BLaER1 treated with 17β-estradiol and CSF1 and Interleukin-3, amounts not matched to agents 10 nM and 100 nM (cell line): ENCODE measurements around the gene CABLES2.
A peak's percentile ranks its signal among the peaks of the same experiment; 100 is the strongest.

Source experiments
- H3K27ac ChIP-seq, 11 experiments: shearing (Covaris generic); formaldehyde crosslinking; 2 replicates each; pipeline ENCODE4 v1.8.1; 2022
- H3K27me3 ChIP-seq, 11 experiments: shearing (Covaris generic); formaldehyde crosslinking; 2 replicates each; pipeline ENCODE4 v1.8.1; 2022
- H3K36me3 ChIP-seq, 11 experiments: shearing (Covaris generic); formaldehyde crosslinking; 2 replicates each; pipeline ENCODE4 v1.8.1; 2022
- H3K4me1 ChIP-seq, 10 experiments: shearing (Covaris generic); formaldehyde crosslinking; 2 replicates each; pipeline ENCODE4 v1.8.1; 2022
- H3K4me2 ChIP-seq, 11 experiments: shearing (Covaris generic); formaldehyde crosslinking; 2 replicates each; pipeline ENCODE4 v1.8.1; 2022
- H3K4me3 ChIP-seq, 10 experiments: shearing (Covaris generic); formaldehyde crosslinking; 2 replicates each; pipeline ENCODE4 v1.8.1; 2022
- H3K9ac ChIP-seq, 11 experiments: shearing (Covaris generic); formaldehyde crosslinking; 2 replicates each; pipeline ENCODE4 v1.8.1; 2022
- H3K9me3 ChIP-seq, 11 experiments: shearing (Covaris generic); formaldehyde crosslinking; replicated peaks in 1 of 11; 2 replicates each; pipeline ENCODE4 v1.8.1; 2022
- H4K20me1 ChIP-seq, 11 experiments: shearing (Covaris generic); formaldehyde crosslinking; 2 replicates each; pipeline ENCODE4 v1.8.1; 2022
- Cebpa-rat ChIP-seq, 11 experiments: shearing (Covaris generic); IDR thresholded peaks; 2 replicates each; pipeline ENCODE4 v1.8.1; 2022

The CABLES2 gene, protein sequence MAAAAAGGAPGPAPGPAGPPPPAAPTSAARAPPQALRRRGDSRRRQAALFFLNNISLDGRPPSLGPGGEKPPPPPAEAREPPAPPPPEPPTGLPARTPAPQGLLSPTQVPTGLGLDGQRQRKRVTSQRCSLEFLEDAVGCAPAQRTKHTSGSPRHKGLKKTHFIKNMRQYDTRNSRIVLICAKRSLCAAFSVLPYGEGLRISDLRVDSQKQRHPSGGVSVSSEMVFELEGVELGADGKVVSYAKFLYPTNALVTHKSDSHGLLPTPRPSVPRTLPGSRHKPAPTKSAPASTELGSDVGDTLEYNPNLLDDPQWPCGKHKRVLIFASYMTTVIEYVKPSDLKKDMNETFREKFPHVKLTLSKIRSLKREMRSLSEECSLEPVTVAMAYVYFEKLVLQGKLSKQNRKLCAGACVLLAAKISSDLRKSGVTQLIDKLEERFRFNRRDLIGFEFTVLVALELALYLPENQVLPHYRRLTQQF

DNA sequence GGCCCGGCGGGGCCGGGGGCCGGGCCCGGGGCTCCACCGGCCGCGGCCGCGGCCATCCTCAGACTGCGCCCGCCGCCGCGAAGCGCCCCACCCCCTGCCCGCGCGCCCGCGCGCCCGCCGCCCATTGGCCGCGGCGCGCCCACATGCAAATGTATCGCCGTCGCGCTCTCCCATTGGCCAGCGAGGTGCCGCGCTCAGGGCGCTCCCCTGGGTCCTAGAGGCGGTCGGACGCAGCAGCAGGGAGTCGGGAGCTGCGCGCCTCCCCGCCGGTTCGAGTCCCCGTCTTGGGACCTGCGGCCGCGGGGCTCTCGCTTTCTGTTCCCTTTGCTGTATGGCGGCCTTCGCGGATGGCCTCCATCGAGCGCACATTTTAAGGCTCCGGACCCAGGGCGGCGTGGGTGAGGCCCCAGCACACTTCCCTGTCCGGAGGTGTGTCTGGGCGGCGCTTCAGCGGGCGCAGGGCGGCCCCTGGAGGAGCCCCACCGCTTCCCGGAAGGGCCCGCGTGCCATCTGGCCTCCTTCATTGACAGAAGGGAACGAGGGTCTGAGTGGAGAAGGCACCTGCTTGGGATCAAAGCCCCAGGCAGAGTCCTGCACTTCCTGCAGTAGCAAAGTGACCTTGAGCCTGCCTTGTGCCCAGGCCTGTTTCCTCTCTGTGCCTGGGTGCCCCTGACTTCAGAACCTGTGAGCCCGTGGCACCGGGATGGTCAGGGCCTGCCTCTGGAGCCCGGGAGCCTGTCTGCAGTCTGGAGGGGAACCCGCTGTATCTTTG is at the start of gene CABLES2:
Gene CABLES2 (minus strand): TSS at position 65 of the 772 bp plus-strand sequence. CDS start 9 bp downstream, at position 56.
- Histone ChIP-seq H3K9ac (peak within 1 kb of the TSS; percentile 84 to 96 (median 93)), H3K36me3 (peaks cover 0 to 22% (median 5%) of the 10 kb centered on the region in 11 experiments; a peak in 8 of 22 replicates), H3K4me3 (peak within 1 kb of the TSS; percentile 86 to 98 (median 92)), H3K4me1 (peaks cover 44 to 93% (median 88%) of the 10 kb centered on the region in 10 experiments), H3K9me3 (no peaks in the 10 kb centered on the region), H3K4me2 (peak within 1 kb of the TSS; percentile 94 to 100 (median 99)), H3K27me3 (no peaks in the 10 kb centered on the region; a peak in 1 of 22 replicates), H3K27ac (peak within 1 kb of the TSS; percentile 72 to 86 (median 83)), H4K20me1 (peaks cover 5 to 44% (median 17%) of the 10 kb centered on the region in 11 experiments; a peak in 17 of 22 replicates)
- TF ChIP-seq Cebpa-rat (IDR thresholded peaks at IDR 0.05): no peak

DNA sequence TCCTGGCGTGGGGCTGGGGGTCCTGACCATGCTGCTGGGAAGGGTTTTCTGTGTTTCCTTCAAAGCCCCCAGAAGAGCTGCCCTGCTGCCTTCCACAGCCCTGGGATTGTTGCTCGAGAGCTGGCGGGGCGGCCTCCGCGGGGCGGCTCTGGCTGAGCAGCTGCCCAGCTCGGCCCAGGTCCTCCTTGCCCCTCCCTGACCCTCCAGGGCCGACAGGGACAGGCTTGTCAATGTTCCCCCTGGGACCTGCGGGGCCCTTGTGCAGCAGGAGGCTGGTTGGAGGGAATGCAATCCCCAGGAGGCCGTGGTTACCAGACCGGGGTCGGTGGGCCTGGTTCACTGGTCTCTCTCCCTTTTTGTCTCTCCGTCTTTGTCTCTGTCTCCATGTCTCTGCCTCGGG is 48.8 kb upstream of the CABLES2 start:
- H3K27ac ChIP-seq: no peak overlapping the region
- H4K20me1 ChIP-seq: peaks cover 0 to 46% (median 21%) of the 10 kb centered on the region in 11 experiments; a peak in 9 of 22 replicates
- no peak for TF ChIP-seq Cebpa-rat (IDR thresholded peaks at IDR 0.05)
- H3K4me3 ChIP-seq: no peak overlapping the region
- H3K9me3 ChIP-seq: no peaks in the 10 kb centered on the region
- peaks cover 0 to 43% (median 30%) of the 10 kb centered on the region in 10 experiments; a peak in 16 of 20 replicates for H3K4me1 ChIP-seq
- no peaks in the 10 kb centered on the region for H3K36me3 ChIP-seq
- peak overlapping the region in 10 of 11 experiments; percentile 3 to 83 (median 74); a peak in 19 of 22 replicates for H3K4me2 ChIP-seq
- peaks cover 11 to 56% (median 39%) of the 10 kb centered on the region in 11 experiments; a peak in 19 of 22 replicates for H3K27me3 ChIP-seq
- peak overlapping the region in 5 of 11 experiments; percentile 13 to 45 (median 19); a peak in 5 of 22 replicates for H3K9ac ChIP-seq

DNA sequence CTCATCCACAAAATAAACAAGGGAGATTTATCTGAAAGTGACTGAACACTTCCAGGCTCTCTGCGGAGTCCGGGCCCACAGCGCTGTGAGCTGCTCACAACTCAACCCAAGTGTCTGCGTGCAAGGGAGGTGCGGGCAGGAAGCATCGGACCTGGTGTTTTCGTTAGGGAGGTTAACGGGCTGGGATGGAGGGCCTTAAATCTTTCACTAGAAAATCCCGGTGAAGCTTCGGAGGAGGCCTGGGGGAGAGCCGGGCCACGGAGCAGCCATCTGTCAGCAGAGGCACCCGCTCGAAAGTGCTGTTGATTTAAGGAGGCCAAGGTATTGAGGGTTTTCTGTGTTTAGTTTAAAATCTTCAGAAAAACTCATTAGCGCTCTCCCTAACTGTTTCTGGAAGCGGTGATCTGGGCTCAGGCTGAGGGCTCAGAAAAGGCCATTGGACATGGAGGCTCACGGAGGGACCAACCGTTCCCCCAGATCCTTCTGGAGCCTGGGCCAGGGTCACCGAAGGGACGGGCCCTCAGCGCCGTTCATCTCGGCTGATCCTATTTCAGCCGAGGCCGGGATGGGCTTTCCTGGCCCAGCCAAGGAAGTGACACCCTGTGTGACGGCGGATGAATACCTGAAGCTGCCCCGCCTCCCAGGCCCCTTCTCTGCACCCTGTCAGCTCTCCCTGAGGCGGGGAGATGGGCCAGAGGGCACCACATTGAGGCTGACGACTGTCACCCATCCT is 48.0 kb upstream of the CABLES2 start:
- peak overlapping the region in 2 of 11 experiments; percentile 13 to 29; a peak in 2 of 22 replicates for H3K9ac ChIP-seq
- no peaks in the 10 kb centered on the region for H3K36me3 ChIP-seq
- H3K4me1 ChIP-seq: peaks cover 0 to 43% (median 30%) of the 10 kb centered on the region in 10 experiments; a peak in 16 of 20 replicates
- H3K27me3 ChIP-seq: peaks cover 16 to 63% (median 43%) of the 10 kb centered on the region in 11 experiments; a peak in 20 of 22 replicates
- H3K4me2 ChIP-seq: peak overlapping the region in 8 of 11 experiments; percentile 46 to 83 (median 78); a peak in 15 of 22 replicates
- H3K9me3 ChIP-seq: no peaks in the 10 kb centered on the region
- no peak for TF ChIP-seq Cebpa-rat (IDR thresholded peaks at IDR 0.05)
- no peak overlapping the region for H3K4me3 ChIP-seq
- no peak overlapping the region for H3K27ac ChIP-seq
- peaks cover 0 to 51% (median 21%) of the 10 kb centered on the region in 11 experiments; a peak in 10 of 22 replicates for H4K20me1 ChIP-seq

DNA sequence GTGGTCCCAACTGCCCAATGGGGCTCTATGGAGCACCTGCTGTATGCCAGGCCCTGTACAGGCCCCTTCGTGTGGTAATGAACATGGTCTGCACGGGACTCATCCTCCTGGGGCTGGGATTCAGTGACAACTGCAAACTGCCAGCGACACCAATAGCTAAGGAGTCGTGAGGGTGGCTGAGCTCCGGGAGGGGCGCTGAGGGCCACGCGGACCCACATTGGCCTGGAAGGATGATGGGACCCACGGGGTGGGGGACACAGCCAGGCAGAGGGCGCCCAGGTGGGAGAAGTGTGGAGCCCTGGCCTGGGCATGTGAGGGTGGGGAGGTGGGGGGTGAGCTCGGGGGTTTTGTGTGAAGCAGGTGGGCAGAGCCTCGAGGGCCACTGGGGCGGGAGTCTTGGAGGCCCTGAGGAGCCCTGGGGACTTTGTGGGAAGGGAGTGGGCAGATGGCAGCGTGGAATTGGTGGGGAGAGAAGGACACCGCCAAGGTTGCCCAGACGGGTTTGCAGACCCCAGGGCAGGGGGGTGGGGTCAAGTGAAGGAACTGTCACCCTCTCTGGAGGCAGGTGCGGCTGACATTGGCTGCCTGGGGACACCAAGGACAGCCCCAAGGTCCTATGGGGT is 46.2 kb upstream of the CABLES2 start:
- no peak for TF ChIP-seq Cebpa-rat (IDR thresholded peaks at IDR 0.05)
- Histone ChIP-seq H3K36me3 (no peaks in the 10 kb centered on the region), H3K4me2 (peak overlapping the region in 6 of 11 experiments; percentile 1 to 53 (median 22); a peak in 7 of 22 replicates), H3K4me3 (no peak overlapping the region), H3K4me1 (peaks cover 0 to 43% (median 30%) of the 10 kb centered on the region in 10 experiments; a peak in 16 of 20 replicates), H4K20me1 (peaks cover 0 to 56% (median 21%) of the 10 kb centered on the region in 11 experiments; a peak in 10 of 22 replicates), H3K9me3 (no peaks in the 10 kb centered on the region), H3K9ac (no peak overlapping the region), H3K27ac (no peak overlapping the region), H3K27me3 (peaks cover 22 to 80% (median 61%) of the 10 kb centered on the region in 11 experiments; a peak in 21 of 22 replicates)

DNA sequence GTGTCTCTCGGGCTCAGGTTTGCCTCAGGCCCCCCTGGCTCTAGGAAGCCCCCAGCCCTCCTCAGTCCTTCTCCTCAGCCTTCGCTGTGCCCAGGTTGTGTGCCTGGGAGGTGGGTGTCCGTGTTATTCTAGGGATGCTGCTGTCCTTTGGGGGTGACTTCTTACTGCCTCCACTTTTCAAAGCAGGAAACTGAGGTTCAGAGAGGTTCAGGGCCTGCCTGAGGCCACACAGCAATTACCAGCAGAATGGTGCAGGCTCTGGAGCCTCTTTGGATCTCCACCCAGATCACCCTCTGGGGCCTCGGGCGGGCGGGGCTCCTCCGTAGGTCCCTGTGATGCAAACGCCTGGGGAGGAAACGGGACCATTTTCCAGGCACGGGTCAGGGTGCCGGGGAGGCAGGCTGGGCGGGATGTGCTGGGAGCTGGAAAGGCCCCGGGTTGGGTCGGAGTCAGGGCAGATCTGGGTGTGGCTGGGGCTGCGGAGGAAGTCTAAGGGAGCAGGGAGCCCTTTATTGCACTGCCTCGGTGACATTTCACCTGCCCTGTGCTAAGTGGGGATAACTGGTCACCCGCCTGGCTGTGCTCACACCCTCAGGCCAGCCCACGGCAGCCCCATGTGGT is 45.5 kb upstream of the CABLES2 start:
- Histone ChIP-seq H3K4me1 (peaks cover 0 to 43% (median 30%) of the 10 kb centered on the region in 10 experiments; a peak in 16 of 20 replicates), H3K36me3 (no peaks in the 10 kb centered on the region), H3K4me3 (no peak overlapping the region), H3K27me3 (peaks cover 25 to 87% (median 61%) of the 10 kb centered on the region in 11 experiments; a peak in 21 of 22 replicates), H3K4me2 (peak overlapping the region in 3 of 11 experiments; percentile 8 to 30 (median 17); a peak in 1 of 22 replicates), H4K20me1 (peaks cover 0 to 56% (median 21%) of the 10 kb centered on the region in 11 experiments; a peak in 10 of 22 replicates), H3K9ac (no peak overlapping the region), H3K27ac (no peak overlapping the region), H3K9me3 (no peaks in the 10 kb centered on the region)
- TF ChIP-seq Cebpa-rat (IDR thresholded peaks at IDR 0.05): no peak

GRCh38 chr20:62451970-62452369 is 44.9 kb upstream of the CABLES2 start:
- Histone ChIP-seq H3K9ac (no peak overlapping the region), H3K27ac (no peak overlapping the region), H4K20me1 (peaks cover 0 to 52% (median 16%) of the 10 kb centered on the region in 11 experiments; a peak in 10 of 22 replicates), H3K4me1 (peaks cover 0 to 38% (median 25%) of the 10 kb centered on the region in 10 experiments; a peak in 16 of 20 replicates), H3K4me3 (no peak overlapping the region), H3K36me3 (no peaks in the 10 kb centered on the region), H3K4me2 (no peak overlapping the region), H3K9me3 (no peaks in the 10 kb centered on the region), H3K27me3 (peaks cover 25 to 89% (median 61%) of the 10 kb centered on the region in 11 experiments; a peak in 21 of 22 replicates)
- TF ChIP-seq Cebpa-rat (IDR thresholded peaks at IDR 0.05): no peak

GRCh38 chr20:62451156-62451767 is 44.2 kb upstream of the CABLES2 start:
- TF ChIP-seq Cebpa-rat (IDR thresholded peaks at IDR 0.05): no peak

More at GRCh38 chr20:62451156-62451767, 44.2 kb upstream of the CABLES2 start:
- Histone ChIP-seq H3K36me3 (no peaks in the 10 kb centered on the region), H3K9ac (no peak overlapping the region), H4K20me1 (peaks cover 0 to 45% (median 8%) of the 10 kb centered on the region in 11 experiments; a peak in 9 of 22 replicates), H3K27ac (no peak overlapping the region), H3K4me2 (no peak overlapping the region), H3K4me1 (peaks cover 0 to 31% (median 18%) of the 10 kb centered on the region in 10 experiments; a peak in 16 of 20 replicates), H3K9me3 (no peaks in the 10 kb centered on the region), H3K4me3 (no peak overlapping the region), H3K27me3 (peaks cover 25 to 88% (median 61%) of the 10 kb centered on the region in 11 experiments; a peak in 21 of 22 replicates)
